GM21619 (cell line): ENCODE measurements around the gene CHD5.

ENCODE experiments used
- ATAC-seq: cut with Tn5 transposase; IDR thresholded peaks from one replicate; pipeline ENCODE4 v1.9.1; 2021; ENCODE audit not compliant: unreplicated experiment

The CHD5 gene

GRCh38 chr1:6202256-6202655 lies 22.1 kb upstream of the CHD5 start:
- no peak for ATAC-seq

DNA sequence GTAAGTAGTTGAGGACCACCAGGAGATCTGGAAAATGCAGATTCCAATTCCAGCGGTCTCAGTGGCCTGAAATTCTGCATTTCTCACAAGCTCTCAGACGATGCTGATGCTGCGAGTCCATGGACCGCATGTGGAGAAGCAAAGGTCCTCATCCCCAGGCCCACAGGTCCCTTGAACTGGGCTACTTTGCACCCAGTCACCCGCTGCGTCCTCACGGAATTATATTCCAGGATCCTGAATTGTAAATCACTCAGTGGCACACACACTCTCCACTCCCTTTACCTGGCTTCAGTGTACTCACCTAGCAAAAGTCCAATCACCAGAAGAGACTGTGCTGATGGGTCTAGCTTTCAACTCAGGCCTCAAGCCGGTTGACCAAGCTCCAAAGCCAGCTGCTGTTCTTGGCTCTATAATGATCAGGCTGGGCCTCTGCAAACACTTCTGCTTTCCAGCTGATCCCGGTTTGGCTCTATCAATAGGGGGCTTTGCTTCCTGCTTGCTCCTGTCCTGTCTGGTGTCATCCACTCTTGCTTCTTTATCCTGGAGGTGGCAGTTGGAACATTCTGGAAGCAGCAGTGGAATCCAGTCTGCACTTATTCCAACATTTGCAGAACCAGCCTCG lies 20.2 kb upstream of the CHD5 start:
- ATAC-seq: no peak

DNA sequence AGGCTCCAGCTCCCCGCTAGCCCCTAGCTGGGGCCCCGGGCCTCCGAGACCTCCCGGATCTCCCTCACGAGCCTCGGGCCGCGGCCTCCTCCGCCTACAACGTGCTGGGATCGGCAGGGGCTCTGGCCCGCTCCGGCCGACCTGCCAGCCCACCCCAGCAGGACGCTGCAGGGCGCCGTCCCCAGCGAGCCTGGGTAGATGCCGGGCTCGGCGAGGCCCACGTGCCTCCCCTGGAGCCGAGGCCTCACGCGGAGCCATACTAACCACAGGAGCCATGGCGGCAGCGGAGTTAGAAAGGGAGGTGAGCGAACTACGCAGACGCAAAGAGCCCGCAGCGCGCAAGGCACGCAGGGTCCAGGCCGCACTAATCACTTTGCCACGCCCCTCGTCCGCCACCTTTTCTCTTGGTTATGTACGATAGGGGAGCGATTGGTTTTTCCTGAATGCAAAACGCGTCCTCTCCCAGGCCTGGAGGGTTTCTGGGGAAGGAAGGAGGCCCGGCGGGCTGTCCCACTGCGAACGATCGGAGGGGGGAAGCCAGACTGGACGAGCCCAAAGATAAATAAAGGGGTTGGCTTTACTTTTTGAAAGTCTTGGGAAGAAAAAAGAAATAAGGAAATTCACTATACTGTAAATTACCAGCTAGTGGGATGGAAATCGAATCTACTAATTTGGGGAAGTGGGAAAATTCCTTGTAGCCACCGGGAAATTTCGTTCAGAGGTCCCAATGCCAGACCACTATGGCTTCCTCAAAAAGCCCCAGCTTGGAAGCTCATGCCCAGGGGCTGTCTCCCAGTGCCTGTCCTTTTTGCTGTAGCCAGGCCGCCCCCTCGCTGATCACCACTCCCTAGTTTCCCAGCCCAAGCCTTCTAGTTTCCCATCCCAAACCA lies 19.4 kb upstream of the CHD5 start, which contains the start of gene RPL22:
RPL22 (minus strand) TSS at position 298 of the 890 bp plus-strand sequence; CDS start at position 276, 22 bp downstream.
- peak; percentile 93 for ATAC-seq

DNA sequence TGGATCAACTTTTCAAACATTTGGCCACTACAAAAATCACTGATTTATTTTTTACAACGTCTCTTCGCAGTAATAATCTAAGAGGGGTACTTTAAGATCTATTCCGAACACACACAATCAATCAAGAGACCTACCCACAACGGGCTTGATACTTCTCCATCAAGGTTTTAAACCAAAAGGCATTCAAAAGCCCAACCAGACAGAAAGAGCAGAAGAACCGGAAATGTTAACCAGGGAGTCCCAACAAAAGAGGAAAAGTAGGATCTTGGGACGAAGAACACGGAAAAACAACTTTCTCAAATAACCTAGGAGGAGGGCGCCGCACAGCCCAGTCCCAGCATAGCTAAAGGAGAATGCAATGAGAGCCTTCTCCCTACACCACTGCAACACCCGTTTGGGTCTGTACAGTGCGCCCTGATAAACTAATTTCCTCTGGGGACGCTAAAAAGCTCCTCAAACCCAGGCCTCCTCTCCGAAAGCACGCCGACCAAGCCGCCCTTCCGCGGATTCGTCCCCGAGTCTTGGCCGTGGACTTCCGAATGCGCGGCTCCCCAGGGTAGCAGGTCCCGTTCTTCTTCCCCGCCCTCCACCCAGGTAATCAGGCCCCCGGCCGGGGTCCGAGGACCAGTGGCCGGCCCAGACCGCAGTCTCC lies 18.7 kb upstream of the CHD5 start:
- peak; percentile 10 for ATAC-seq

GRCh38 chr1:6197746-6198427 lies 17.8 kb upstream of the CHD5 start:
- ATAC-seq: no peak

DNA sequence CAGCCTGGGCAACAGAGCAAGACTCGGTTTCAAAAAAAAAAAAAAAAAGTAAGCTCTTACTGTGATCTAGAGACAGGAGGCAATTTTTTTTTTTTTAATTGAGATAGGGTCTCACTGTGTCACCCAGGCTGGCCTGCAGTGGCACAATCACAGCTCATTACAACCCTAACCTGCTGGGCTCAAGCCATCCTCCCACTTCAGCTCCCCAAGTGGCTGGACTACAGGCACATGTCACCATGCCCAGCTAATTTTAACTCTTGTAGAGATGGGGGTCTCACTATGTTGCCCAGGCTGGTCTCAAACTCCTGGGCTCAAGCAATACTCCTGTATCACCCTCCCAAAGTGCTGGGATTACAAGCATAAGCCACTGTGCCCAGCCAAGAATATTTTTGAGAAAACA lies 11.8 kb upstream of the CHD5 start:
- ATAC-seq: no peak

GRCh38 chr1:6188466-6188865 lies 8.3 kb upstream of the CHD5 start:
- no peak for ATAC-seq

- no peak for ATAC-seq
Observed at GRCh38 chr1:6185635-6186382, 5.7 kb upstream of the CHD5 start.

DNA sequence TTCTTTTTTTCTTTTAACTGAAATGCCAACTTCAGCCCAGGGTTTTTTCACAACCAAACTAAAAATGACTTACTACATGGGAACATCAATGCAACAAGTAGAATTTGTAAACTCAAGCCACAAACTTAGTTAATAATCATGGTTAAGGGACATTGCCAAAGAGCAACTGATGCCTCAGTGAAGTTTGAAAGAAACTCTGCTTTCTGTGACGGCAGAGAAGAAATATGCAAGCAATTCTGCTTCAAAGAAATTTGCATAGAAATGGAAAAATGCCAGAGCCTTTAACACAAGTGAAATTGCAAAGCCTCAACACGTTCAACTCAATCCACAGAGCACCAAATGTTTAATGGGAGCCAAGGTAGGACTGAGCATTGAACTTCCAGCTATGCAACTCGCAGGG lies 5.0 kb upstream of the CHD5 start:
- ATAC-seq: no peak

- no peak for ATAC-seq
Observed at GRCh38 chr1:6184083-6184783, 4.1 kb upstream of the CHD5 start.

DNA sequence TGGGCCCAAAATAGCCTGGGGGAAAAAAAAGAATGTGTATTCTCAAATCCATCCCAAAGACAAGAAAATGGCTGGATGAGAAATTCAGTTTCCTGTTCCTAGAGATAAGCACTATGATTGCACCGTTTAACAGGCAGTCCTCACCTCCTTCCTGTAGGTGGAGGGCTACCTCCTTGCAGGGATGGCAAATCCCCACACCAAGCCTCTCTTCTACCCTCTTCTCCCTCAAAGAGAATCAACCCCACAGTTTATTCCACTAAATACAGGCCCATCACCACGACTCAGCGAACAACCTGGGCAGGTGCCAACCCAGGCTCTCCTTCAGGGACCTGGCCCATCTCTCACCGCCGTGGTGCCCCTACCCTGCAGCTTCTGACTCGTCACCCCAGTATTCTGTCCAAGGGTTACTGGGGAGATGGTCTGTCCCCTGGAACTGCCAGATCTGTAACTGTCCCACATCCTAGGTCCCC lies 3.4 kb upstream of the CHD5 start:
- no peak for ATAC-seq

DNA sequence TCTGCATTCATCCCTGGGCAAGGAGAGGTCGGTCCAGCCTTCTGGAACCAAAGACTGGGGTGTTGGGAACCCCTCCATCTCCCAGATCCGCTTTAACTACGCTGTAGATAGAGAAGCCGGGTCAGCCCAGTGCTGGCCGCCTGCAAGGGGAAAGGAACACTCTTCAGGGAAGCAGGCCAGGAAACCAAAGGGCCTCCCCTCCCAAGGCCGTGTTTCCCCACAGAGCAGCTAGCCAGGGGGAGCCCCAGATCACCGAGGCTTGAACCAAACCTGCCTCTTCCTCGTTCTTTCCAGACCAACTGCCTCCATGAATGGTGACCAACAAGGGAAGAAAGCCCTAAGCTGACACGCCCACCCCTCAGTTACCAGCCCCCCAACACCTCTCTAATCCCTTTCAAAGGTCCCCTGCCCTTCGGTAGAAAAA lies 1.2 kb upstream of the CHD5 start:
- ATAC-seq: no peak

DNA sequence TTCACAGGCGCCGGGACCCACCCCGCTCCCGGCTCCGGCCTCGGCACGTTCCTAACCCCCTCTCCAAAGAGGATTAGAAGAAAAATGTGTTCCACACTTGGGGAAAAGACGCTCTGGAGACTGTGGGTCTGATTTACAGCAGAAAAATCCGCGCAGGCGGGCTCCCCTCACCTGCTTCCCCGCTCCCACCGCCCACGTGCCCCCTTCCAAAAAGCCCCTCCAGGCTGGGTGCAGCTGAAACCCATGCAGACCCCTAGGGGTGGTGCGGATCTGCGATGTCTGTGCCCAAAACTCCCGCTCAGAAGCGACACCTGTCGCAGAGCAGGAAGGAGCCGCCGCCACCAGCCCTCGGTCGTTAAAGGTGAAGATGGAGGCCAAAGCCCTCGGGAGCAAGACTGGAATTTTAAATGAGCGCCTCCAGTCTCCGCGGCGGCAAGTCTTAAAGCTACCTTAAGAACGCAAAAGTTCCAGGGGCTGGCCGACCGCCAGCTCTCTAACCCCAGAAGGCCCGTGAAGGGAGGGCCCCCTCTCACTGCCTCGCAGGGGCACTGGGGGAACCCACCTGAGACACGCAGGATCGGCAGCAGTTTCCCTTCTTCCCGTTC lies 688 bp upstream of the CHD5 start:
- ATAC-seq: no peak

DNA sequence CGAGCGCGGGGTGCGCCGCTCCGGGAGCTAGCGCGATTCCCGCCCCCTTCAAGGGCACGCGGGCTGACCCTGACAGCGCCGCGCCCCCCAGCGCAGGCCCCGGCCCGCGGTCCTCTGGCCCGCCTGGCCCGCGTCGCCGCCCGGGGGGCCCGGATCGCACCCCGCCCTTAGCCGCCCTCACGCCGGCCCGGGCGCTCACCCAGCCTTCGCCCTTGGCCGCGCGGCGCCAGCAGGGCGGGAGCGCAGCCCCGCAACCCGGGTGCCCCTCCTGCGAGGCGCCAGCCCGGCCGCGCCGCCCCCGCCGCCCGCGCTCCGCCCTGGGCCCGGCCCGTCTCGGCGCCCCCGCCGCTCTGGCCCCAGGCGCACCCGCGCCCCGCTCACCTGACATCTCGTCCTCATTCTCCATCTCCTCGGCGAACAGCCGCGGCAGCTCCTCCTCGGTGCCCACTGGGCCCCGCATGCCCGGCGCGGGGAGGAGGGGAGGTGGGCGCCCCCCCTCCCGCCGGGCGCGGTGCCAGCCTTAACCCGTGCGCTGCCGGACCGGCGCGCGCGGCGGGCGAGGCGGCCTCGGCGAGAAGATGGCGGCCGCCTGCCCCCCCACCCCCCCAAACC lies 451 bp downstream of the CHD5 start:
- ATAC-seq: no peak

DNA sequence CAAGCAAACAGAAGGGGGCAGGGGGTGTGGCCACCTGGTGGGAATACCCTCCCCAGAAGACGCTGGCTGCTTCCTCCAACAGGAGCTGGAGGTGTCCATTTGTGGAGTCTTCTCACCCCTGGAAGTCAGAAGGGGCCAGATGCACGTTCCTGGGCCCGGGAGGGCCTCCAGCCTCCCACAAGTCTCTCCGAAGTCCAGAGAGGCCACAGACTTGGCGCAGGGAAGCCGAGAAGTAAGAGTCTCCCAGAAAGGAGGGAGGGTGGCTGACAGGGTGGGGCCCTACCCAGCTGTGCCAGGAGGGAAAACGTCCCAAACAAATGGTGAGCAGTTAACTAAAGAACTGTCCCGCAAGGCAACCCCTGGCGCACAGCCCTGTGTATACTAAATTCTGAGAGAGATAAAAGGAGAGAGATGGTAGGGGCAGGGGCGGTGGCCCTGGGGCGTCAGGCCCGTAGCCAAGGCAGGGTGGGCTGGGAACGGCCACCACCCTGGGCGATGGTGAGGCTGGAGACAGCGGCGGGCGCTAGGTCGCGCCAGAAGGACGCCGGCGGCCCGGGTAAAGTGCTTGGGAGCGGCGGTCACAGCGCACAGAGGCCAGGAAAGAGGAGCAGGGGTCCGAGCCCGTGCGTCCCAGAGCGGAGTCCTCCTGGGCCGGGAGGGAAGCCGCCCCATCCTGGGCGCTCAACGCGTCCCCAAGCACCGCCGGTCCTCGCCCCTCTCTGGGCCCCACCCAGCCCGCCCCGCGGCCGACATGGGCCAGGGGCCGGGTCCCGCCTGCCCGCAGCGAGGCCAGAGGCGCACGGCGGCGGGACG lies 1.2 kb downstream of the CHD5 start:
- no peak for ATAC-seq

DNA sequence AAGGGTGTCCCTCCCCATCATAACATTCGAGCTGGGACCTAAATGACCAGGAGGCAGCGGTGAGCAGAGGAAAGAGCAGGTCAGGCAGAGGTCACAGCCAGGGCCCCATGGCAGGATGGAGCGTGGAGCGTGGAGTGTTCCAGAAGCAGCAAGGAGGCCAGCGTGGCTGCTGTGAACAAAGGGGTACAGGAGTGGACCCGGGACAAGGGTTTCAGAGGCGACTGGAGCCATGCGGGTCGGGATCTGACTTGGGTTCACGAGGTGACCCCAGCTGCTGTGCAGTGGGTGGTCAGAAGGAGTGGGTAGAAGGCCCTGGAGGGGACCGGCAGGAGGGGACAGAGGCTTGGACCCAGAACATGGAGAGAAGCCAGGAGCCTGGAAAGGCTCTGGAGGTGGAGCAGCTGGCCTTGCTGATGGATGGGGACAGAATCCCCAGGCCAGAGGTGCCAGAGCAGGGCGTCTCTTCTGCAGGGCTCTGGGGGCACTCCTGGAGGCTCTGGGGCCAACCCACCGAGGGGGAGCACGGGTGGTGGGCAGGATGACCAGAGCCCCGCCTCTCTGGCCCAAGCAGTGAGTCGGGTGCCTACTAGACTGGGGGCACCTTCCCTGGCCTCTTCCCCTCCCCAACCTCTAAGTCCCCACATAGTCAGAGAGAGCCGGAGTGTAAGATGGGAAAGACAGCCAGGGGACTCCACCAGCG lies 2.3 kb downstream of the CHD5 start:
- ATAC-seq: no peak

DNA sequence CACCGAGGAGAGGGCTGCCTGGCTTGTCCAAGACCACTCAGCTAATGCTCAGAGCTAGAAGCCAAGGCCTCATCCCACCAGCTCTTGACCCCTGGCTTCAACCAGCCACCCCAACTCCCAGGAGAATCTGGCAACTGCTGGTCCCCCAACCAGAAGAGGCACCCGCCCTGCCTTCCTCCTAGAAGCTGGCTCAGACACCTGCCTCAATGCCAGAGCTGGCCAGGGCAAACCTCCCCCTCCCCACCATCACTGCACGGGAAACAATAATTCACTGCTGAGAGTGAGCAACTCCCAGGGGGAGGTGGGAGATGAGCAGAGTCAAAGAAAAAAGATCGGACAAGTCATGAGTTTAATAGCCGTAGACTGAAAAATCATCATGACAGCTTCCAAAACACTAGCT lies 3.3 kb downstream of the CHD5 start:
- no peak for ATAC-seq

GRCh38 chr1:6175411-6175828 lies 4.7 kb downstream of the CHD5 start:
- ATAC-seq: no peak
